Measurements from ENCODE around the gene ABHD17B.

Gene ABHD17B

DNA sequence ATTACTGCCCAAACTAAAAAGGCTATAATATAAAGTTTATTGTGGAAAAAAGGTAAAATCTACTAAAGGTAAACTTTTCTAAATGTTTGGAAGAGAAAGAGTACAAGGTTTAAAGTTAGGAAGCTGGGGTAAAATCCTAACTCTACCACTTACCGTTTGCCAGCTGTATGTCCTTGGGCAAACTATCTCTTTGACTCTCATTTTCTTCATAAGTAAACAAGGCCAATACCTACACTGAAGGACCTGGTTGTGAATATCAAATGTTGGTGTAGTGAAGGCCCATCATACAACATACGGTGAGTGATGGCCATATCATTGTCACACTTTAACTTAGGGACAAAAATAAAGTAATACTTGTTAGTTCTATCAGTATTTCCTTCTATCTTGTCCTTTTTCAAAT, 34.9 kb downstream of the ABHD17B start:
- H3K4me1 Mint-ChIP-seq (ENCODE audit: low read depth) = peaks cover 4% of the 10 kb centered on the region
- no peak overlapping the region for H3K4me3 Mint-ChIP-seq
- H3K27ac Mint-ChIP-seq = no peak overlapping the region
- H3K27me3 Mint-ChIP-seq (ENCODE audit: low read depth) = no peaks in the 10 kb centered on the region
- peaks cover 34% of the 10 kb centered on the region for H3K9me3 Mint-ChIP-seq
- H3K36me3 Mint-ChIP-seq (ENCODE audit: low read depth) = peaks cover 33% of the 10 kb centered on the region

DNA sequence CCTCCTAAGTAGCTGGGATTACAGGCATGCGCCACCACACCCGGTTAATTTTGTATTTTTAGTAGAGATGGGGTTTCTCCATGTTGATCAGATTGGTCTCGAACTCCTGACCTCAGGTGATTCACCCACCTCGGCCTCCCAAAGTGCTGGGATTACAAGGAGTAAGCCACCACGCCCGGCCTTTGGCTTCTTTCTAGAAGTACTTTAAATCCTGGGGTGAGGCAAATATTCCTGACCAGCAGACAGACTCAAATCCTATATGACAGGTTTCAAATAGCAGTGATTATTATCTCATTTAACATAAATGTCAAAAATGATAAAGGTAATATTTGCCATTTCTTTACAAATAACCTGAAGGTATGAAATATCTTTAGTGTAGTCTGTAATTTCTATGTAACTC, 35.6 kb downstream of the ABHD17B start:
- H3K9me3 Mint-ChIP-seq = peaks cover 29% of the 10 kb centered on the region
- no peak overlapping the region for H3K4me3 Mint-ChIP-seq
- H3K4me1 Mint-ChIP-seq (ENCODE audit: low read depth) = peaks cover 4% of the 10 kb centered on the region
- no peak overlapping the region for H3K27ac Mint-ChIP-seq
- H3K36me3 Mint-ChIP-seq (ENCODE audit: low read depth) = peaks cover 35% of the 10 kb centered on the region
- no peaks in the 10 kb centered on the region for H3K27me3 Mint-ChIP-seq (ENCODE audit: low read depth)

DNA sequence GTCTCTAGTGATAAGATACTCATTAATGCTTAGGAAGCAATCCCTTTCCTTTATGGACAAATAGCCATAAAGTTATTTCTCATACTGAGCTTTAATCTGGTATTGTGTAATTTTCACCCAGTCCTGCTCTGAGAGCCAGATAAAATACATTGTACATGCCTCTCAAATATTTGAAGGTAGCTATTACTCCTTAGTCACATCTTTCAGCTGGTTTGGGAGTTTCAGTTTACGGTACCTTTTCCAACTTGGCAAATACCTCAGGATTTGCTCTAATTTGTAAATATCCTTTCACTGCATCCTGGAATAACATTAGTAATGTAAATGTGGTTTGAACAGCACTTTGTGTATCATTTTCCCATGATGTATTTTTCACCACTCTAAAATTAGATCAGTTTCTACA, 47.4 kb downstream of the ABHD17B start:
- Mint-ChIP-seq H3K27ac (no peak overlapping the region), H3K36me3 (ENCODE audit: low read depth) (peaks cover 49% of the 10 kb centered on the region), H3K4me3 (no peak overlapping the region), H3K27me3 (ENCODE audit: low read depth) (no peaks in the 10 kb centered on the region), H3K9me3 (peaks cover 25% of the 10 kb centered on the region), H3K4me1 (ENCODE audit: low read depth) (peaks cover 11% of the 10 kb centered on the region)

DNA sequence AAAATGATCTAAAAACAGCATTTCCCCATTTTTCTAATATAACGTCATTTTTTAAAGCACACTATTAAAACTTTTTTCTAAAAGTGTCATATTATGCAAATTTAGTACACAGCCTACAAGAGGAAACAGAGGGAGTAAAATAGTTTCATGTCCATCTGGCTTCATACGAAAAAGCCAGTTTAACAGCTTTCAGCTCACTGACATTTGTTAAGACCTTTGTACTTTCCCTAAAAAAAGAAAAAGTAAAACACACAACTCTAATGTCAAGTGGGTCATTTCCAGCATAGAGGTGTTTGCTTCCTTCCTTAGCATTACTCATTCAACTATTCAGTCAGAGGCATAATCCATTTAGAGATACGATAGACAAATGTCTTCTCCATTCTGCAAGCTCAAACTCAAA, 49.4 kb downstream of the ABHD17B start:
- Mint-ChIP-seq H3K36me3 (ENCODE audit: low read depth) (peaks cover 43% of the 10 kb centered on the region), H3K4me3 (no peak overlapping the region), H3K4me1 (ENCODE audit: low read depth) (peaks cover 15% of the 10 kb centered on the region), H3K9me3 (peaks cover 27% of the 10 kb centered on the region), H3K27me3 (ENCODE audit: low read depth) (no peaks in the 10 kb centered on the region), H3K27ac (no peak overlapping the region)

DNA sequence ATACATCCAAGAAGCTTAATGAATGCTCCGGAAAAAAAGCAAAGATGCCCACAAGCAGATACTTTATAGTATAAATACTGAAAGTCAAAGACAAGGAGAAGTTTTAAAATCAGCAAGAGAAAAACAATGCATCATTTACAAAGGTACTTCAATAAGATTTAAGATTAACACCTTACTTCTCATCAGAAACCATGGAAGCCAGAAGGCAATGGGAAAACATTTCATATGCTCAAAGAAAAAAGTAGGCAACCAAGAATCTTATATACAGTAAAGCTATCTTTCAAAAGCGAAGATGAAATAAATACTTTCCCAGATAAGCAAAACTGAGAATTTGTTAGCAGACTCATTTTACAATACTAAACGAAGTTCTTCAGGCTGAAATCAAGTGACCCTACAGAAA, 51.1 kb downstream of the ABHD17B start:
- no peak overlapping the region for H3K4me3 Mint-ChIP-seq
- H3K4me1 Mint-ChIP-seq (ENCODE audit: low read depth) = peaks cover 15% of the 10 kb centered on the region
- H3K27me3 Mint-ChIP-seq (ENCODE audit: low read depth) = no peaks in the 10 kb centered on the region
- peaks cover 40% of the 10 kb centered on the region for H3K36me3 Mint-ChIP-seq (ENCODE audit: low read depth)
- peaks cover 27% of the 10 kb centered on the region for H3K9me3 Mint-ChIP-seq
- H3K27ac Mint-ChIP-seq = no peak overlapping the region

DNA sequence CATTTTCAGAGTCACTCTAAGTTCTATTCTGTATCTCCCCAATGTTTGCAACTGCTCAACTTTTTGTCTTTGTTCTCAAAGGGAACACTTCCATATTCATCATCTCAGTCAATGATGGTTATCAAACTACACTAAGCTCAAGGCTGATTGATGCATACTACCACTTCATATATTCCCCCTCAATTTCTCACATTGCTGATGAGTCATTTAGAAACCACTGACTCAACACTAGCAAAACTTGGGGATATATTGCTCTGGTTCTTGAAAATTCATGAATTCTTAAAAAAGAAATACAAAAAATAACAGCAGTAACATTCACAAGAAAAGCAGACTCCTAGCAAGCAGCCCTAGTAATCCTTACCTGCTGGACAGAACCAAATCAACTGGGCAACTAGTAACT, 52.2 kb downstream of the ABHD17B start:
- Mint-ChIP-seq H3K9me3 (peaks cover 27% of the 10 kb centered on the region), H3K27ac (peak overlapping the region; percentile 19), H3K4me3 (no peak overlapping the region), H3K4me1 (ENCODE audit: low read depth) (peaks cover 15% of the 10 kb centered on the region), H3K36me3 (ENCODE audit: low read depth) (peaks cover 34% of the 10 kb centered on the region), H3K27me3 (ENCODE audit: low read depth) (no peaks in the 10 kb centered on the region)

DNA sequence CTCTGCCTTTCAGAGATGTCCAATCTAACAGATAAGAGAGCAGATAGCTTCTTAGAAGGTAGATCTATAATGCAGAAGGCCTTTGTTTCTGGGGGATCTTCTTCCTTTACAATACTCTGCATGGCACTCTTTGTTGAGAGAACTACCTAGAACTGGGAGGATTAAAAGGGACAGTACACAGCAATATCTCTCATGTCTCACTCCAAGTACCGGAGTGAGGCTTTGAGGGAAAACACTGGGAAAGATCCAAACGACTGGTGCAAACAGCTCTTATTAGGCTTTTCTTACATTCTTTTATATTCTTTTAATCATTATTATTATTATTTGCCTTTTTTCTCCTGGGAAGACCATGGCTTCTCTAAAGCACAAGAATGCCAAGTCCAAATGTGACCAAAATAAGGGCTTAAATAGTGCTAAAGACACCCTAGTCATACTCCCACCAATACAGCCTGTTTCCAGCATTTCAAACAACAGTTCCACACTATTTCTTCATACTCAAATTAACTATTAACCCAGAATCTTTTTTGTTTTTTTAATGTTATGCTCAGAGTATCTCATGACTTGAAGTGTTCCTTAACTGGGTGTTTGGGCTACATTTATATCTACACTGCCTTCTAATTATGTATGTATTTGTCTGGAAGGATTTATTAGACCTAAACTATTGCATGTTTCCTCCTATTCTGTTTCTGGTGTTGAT, 52.7 kb downstream of the ABHD17B start:
- peaks cover 27% of the 10 kb centered on the region for H3K9me3 Mint-ChIP-seq
- no peak overlapping the region for H3K4me3 Mint-ChIP-seq
- H3K4me1 Mint-ChIP-seq (ENCODE audit: low read depth) = peaks cover 15% of the 10 kb centered on the region
- H3K27ac Mint-ChIP-seq = peak overlapping the region; percentile 19
- H3K36me3 Mint-ChIP-seq (ENCODE audit: low read depth) = peaks cover 29% of the 10 kb centered on the region
- H3K27me3 Mint-ChIP-seq (ENCODE audit: low read depth) = no peaks in the 10 kb centered on the region

DNA sequence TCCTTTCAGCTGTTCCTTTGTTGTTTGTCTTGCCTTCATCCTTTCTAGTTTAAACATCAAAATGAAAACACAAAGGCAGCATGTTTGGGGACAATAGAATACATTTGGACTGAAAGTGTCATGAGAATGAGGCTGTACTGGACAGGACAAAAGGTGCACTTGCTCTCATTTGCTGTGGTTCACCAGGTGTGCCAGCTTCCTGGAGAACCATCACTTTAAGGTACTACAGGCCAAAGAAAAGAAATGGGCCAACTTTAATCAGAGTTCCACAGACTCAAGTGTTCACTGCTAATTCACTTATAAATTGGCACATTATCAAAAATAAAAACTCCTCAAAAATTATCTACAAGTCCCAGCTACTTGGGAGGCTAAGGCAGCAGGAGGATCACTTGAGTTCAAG, 53.8 kb downstream of the ABHD17B start:
- no peak overlapping the region for H3K27ac Mint-ChIP-seq
- H3K27me3 Mint-ChIP-seq (ENCODE audit: low read depth) = no peaks in the 10 kb centered on the region
- peaks cover 27% of the 10 kb centered on the region for H3K36me3 Mint-ChIP-seq (ENCODE audit: low read depth)
- peaks cover 15% of the 10 kb centered on the region for H3K4me1 Mint-ChIP-seq (ENCODE audit: low read depth)
- peaks cover 27% of the 10 kb centered on the region for H3K9me3 Mint-ChIP-seq
- no peak overlapping the region for H3K4me3 Mint-ChIP-seq

DNA sequence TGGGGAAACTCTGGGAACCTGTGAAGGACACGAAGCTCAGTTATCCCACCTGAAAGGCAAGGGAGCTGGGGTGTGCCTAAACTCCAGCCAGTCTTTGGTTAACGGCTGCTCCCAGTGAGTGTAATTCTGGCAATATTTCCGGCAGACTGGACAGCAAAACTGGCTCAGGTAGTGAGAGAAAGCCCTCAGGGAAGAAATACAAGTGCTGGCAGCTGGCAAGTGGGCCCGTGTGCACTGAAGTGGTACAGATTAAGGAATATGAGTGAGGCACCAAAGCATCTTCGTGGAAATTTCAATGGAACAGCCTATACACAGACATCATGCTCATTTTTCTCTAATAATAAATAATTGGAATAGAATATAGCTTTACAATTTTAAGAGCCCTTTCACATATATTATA, 56.2 kb downstream of the ABHD17B start:
- Mint-ChIP-seq H3K36me3 (ENCODE audit: low read depth) (peaks cover 13% of the 10 kb centered on the region), H3K27ac (no peak overlapping the region), H3K27me3 (ENCODE audit: low read depth) (no peaks in the 10 kb centered on the region), H3K4me3 (no peak overlapping the region), H3K9me3 (peaks cover 9% of the 10 kb centered on the region), H3K4me1 (ENCODE audit: low read depth) (peaks cover 11% of the 10 kb centered on the region)

DNA sequence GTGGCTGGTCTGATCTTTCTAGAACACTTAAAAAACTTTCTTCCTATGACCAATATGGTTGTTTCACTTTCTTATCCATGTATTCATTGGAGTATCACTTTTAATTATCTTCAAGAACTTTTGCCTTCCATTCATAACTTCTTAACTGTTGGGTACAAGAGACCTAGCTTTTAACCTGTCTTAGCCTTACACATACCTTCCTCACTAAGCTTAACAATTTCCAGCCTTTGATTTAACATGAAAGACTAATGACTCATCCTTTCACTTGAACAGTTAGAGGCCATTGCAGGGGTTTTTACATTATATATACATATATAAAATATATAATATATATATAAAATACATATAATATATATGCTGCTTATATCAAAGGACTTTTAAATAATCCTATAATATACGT, 57.9 kb downstream of the ABHD17B start:
- H3K27me3 Mint-ChIP-seq (ENCODE audit: low read depth) = no peaks in the 10 kb centered on the region
- no peak overlapping the region for H3K4me3 Mint-ChIP-seq
- no peak overlapping the region for H3K27ac Mint-ChIP-seq
- H3K4me1 Mint-ChIP-seq (ENCODE audit: low read depth) = peaks cover 2% of the 10 kb centered on the region
- H3K36me3 Mint-ChIP-seq (ENCODE audit: low read depth) = peaks cover 5% of the 10 kb centered on the region
- peaks cover 4% of the 10 kb centered on the region for H3K9me3 Mint-ChIP-seq

DNA sequence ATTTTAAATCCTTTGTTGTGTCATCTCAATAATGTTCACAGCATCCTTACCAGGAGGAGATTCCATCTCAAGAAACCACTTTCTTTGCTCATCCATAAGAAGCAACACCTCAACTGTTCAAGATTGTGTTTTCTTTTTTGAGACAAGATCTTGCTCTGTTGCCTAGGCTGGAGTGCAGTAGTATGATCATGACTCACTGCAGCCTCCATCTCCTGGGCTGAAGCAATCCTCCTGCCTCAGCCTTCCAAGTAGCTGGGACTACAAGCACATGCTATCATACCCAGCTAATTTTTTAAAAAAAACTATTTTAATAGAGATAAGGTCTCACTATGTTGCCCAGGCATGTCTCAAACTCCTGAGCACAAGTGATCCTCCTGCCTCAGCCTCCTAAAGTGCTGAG, 60.0 kb downstream of the ABHD17B start:
- H3K4me3 Mint-ChIP-seq = no peak overlapping the region
- no peaks in the 10 kb centered on the region for H3K27me3 Mint-ChIP-seq (ENCODE audit: low read depth)
- peaks cover 4% of the 10 kb centered on the region for H3K36me3 Mint-ChIP-seq (ENCODE audit: low read depth)
- peaks cover 4% of the 10 kb centered on the region for H3K9me3 Mint-ChIP-seq
- no peak overlapping the region for H3K27ac Mint-ChIP-seq
- no peaks in the 10 kb centered on the region for H3K4me1 Mint-ChIP-seq (ENCODE audit: low read depth)

DNA sequence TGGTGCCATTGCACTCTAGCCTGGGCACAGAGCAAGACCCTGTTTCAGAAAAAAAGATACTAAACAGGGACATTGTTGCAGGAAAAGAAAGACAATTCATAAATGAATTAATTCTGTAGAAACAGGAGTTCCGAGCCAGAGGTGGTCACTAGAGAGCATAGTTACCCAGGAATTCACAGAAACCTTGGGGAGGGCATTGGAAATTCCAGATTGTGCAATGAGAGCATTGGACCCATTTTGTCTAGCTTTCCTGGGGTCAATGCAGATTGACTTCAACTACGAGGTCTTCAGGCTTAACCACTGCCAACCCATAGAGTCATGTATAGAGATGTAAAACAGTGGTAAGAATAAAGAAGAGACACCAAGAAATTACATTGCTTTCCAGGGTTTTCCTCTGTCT, 63.1 kb downstream of the ABHD17B start:
- Mint-ChIP-seq H3K36me3 (ENCODE audit: low read depth) (peaks cover 4% of the 10 kb centered on the region), H3K4me1 (ENCODE audit: low read depth) (no peaks in the 10 kb centered on the region), H3K9me3 (peaks cover 4% of the 10 kb centered on the region), H3K4me3 (no peak overlapping the region), H3K27ac (no peak overlapping the region), H3K27me3 (ENCODE audit: low read depth) (no peaks in the 10 kb centered on the region)

DNA sequence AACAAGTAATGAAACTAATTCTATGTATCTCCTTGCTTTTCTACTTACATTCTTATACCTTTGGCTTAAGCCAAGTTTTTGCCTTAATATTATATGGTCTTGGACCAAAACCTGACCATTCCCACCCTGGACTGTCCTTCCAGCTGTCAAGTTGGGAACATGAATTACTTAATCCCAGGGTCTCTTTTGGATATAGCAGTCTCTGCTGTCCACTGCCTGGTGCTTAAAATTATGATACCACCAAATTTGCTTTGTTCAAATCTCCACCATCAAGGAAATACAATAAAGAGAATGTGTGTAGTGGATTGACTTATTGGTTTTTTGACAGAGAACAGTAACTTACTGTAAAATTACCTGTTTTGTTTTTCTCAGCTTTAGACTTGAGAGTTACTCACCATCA, 66.2 kb downstream of the ABHD17B start:
- H3K4me1 Mint-ChIP-seq (ENCODE audit: low read depth) = no peaks in the 10 kb centered on the region
- peaks cover 2% of the 10 kb centered on the region for H3K27me3 Mint-ChIP-seq (ENCODE audit: low read depth)
- H3K27ac Mint-ChIP-seq = no peak overlapping the region
- H3K9me3 Mint-ChIP-seq = peaks cover 4% of the 10 kb centered on the region
- peaks cover 2% of the 10 kb centered on the region for H3K36me3 Mint-ChIP-seq (ENCODE audit: low read depth)
- no peak overlapping the region for H3K4me3 Mint-ChIP-seq

DNA sequence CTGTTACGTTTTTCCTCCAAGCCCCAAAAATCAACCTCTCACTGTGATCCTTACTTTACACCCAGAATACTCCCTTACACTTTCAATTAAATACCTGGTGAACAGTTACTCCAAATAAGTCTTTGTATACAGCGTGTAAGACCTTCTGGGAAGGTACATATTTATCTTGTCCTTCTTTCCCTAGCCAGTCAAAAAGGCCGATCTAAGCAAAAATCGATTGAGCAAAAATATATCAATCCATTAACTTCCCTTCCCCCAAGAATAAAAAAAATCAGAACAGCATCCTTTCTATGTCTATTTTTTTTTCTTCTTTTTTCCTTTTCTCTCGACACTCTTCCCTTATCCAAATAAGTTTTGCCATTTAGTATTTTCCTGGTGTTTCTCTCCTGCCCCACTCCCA, 71.3 kb downstream of the ABHD17B start:
- no peak overlapping the region for H3K27ac Mint-ChIP-seq
- H3K27me3 Mint-ChIP-seq (ENCODE audit: low read depth) = peaks cover 23% of the 10 kb centered on the region
- peaks cover 16% of the 10 kb centered on the region for H3K9me3 Mint-ChIP-seq
- no peak overlapping the region for H3K4me3 Mint-ChIP-seq
- no peaks in the 10 kb centered on the region for H3K4me1 Mint-ChIP-seq (ENCODE audit: low read depth)
- peaks cover 4% of the 10 kb centered on the region for H3K36me3 Mint-ChIP-seq (ENCODE audit: low read depth)

DNA sequence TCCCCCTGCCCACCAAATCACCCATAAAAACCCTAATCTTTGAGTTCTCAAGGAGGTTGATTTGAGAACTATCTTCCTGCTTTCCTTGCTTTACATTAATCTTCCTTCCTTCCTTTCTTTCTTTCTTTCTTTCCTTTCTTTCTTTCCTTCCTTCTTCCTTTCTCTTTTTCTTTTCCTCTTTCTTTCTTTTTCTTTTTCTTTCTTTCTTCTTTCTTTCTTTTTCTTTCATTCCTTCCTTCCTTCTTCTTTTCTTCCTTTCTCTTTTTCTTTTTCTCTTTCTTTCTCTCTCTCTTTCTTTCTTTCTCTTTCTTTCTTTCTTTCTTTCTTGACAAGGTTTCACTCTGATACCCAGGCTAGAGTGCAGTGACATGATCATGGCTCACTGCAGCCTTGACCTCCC, 75.4 kb downstream of the ABHD17B start:
- H3K36me3 Mint-ChIP-seq (ENCODE audit: low read depth) = peaks cover 4% of the 10 kb centered on the region
- H3K27me3 Mint-ChIP-seq (ENCODE audit: low read depth) = peaks cover 51% of the 10 kb centered on the region
- no peak overlapping the region for H3K27ac Mint-ChIP-seq
- H3K9me3 Mint-ChIP-seq = peaks cover 23% of the 10 kb centered on the region
- H3K4me1 Mint-ChIP-seq (ENCODE audit: low read depth) = peaks cover 3% of the 10 kb centered on the region
- no peak overlapping the region for H3K4me3 Mint-ChIP-seq

DNA sequence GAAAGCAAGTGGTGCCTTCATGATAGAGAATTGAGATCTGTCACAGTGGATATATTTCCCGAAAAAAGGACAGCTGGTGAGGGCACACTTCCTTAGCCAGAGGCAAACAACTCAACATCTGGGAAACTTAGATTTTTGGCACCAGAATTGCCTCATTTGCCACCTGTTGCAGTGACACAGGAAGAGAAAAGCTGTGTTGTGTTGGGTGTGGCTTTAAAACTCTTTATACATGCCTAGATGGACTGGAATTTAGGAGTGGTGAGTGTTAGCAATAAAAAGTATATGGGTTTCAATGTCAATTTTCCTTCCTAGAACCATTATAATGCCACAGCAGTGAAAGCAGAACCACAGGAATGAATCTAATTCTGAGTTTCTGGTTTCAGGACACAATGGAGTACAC, 80.1 kb downstream of the ABHD17B start:
- peaks cover 47% of the 10 kb centered on the region for H3K27me3 Mint-ChIP-seq (ENCODE audit: low read depth)
- H3K4me3 Mint-ChIP-seq = no peak overlapping the region
- peaks cover 3% of the 10 kb centered on the region for H3K4me1 Mint-ChIP-seq (ENCODE audit: low read depth)
- H3K36me3 Mint-ChIP-seq (ENCODE audit: low read depth) = peaks cover 5% of the 10 kb centered on the region
- peaks cover 20% of the 10 kb centered on the region for H3K9me3 Mint-ChIP-seq
- H3K27ac Mint-ChIP-seq = no peak overlapping the region

Data from T-helper 1 cell treated with Interleukin-12 subunit alpha and Interleukin-12 subunit beta and Interleukin-4 antibody, amounts not matched to agents 30 μg/mL and 1 μg/mL, for 36 hours (primary cell).